HEK293 (cell line): ENCODE results near the gene NFIB.

Experiments used
- CTCF ChIA-PET: fragments of 350-600 bp; formaldehyde crosslinking; extraction: SDS; loops from one replicate; lab custom pipeline; 2021; ENCODE audit warnings: antibody characterized with exemption; lab: Yijun Ruan, JAX
- POLR2A ChIA-PET: fragments of 300-600 bp; formaldehyde crosslinking; extraction: SDS; loops from one replicate; lab custom pipeline; 2020; ENCODE audit warnings: antibody characterized with exemption, inconsistent platforms; lab: Yijun Ruan, JAX
- H3K27ac ChIP-seq: fragments of 200-500 bp; sonication (Bioruptor generic); 2 replicates; pipeline ENCODE4 v1.5.1; 2014; ENCODE audit warnings: low read depth, low read length, control low read depth, inconsistent platforms; ENCODE audit errors: extremely low read depth
- H3K36me3 ChIP-seq, 2 experiments: fragments of 200-500 bp in 1 of 2; sonication (Bioruptor generic) in 1 of 2; 1 replicate in 1 of 2; 2 replicates in 1 of 2; pipeline ENCODE4 v1.5.1; 2014 to 2017; ENCODE audit warnings: inconsistent platforms in 2 of 2, low read length in 2 of 2; ENCODE audit not compliant: control insufficient read depth in 2 of 2, insufficient read depth in 1 of 2
- H3K4me1 ChIP-seq: fragments of 200-500 bp; sonication (Bioruptor generic); 2 replicates; pipeline ENCODE4 v1.5.1; 2014; ENCODE audit warnings: mild to moderate bottlenecking, low read length, inconsistent platforms; ENCODE audit not compliant: control insufficient read depth, insufficient read depth
- H3K4me3 ChIP-seq: 2 replicates; pipeline ENCODE4 v1.5.1; 2011; ENCODE audit warnings: low read depth, mild to moderate bottlenecking, control low read depth, low read length, moderate library complexity
- H3K9me3 ChIP-seq: fragments of 200-500 bp; sonication (Bioruptor generic); 2 replicates; pipeline ENCODE4 v1.5.1; 2014; ENCODE audit warnings: low read depth, low read length, inconsistent platforms; ENCODE audit not compliant: control insufficient read depth, insufficient read depth
- REPIN1 ChIP-seq: fragments of 450-650 bp; formaldehyde crosslinking; IDR thresholded peaks from 2 replicates; pipeline ENCODE4 v1.5.1; 2017; ENCODE audit warnings: missing biosample characterization, missing genetic modification characterization, low read depth
- SCRT1 ChIP-seq: fragments of 450-650 bp; formaldehyde crosslinking; IDR thresholded peaks from 2 replicates; pipeline ENCODE4 v1.5.1; 2016; ENCODE audit warnings: missing biosample characterization, missing genetic modification characterization, borderline replicate concordance
- ZIC2 ChIP-seq: fragments of 450-650 bp; formaldehyde crosslinking; IDR thresholded peaks from 2 replicates; pipeline ENCODE4 v1.5.1; 2016; ENCODE audit warnings: missing biosample characterization, missing genetic modification characterization
- ZNF19 ChIP-seq: fragments of 450-650 bp; formaldehyde crosslinking; IDR thresholded peaks from 2 replicates; pipeline ENCODE4; 2016; ENCODE audit warnings: missing biosample characterization, missing genetic modification characterization, low read depth
- ZNF292 ChIP-seq: fragments of 450-650 bp; formaldehyde crosslinking; IDR thresholded peaks from 2 replicates; pipeline ENCODE4 v1.5.1; 2016; ENCODE audit warnings: low read depth, missing biosample characterization, missing genetic modification characterization, borderline replicate concordance
- ZNF341 ChIP-seq: fragments of 450-650 bp; formaldehyde crosslinking; IDR thresholded peaks from 2 replicates; pipeline ENCODE4; 2016; ENCODE audit warnings: low read depth, missing biosample characterization, missing genetic modification characterization
- ZNF658 ChIP-seq: fragments of 450-650 bp; formaldehyde crosslinking; IDR thresholded peaks from 2 replicates; pipeline ENCODE4; 2016; ENCODE audit warnings: missing biosample characterization, missing genetic modification characterization
- TF ChIP-seq, protein P1 (sequence below): fragments of 450-650 bp; formaldehyde crosslinking; IDR thresholded peaks from 2 replicates; pipeline ENCODE4 v1.5.1; 2017; ENCODE audit warnings: missing biosample characterization, missing genetic modification characterization
- TF ChIP-seq, protein P2 (sequence below): fragments of 450-650 bp; formaldehyde crosslinking; IDR thresholded peaks from 2 replicates; pipeline ENCODE4 v1.5.1; 2016; ENCODE audit warnings: missing biosample characterization, missing genetic modification characterization
- TF ChIP-seq, protein P3 (sequence below): fragments of 450-650 bp; formaldehyde crosslinking; IDR thresholded peaks from 2 replicates; pipeline ENCODE4; 2016; ENCODE audit warnings: missing biosample characterization, missing genetic modification characterization
- TF ChIP-seq, protein P4 (sequence below): fragments of 450-650 bp; formaldehyde crosslinking; IDR thresholded peaks from 2 replicates; pipeline ENCODE4 v1.5.1; 2017; ENCODE audit warnings: missing biosample characterization, missing genetic modification characterization

The NFIB gene

DNA sequence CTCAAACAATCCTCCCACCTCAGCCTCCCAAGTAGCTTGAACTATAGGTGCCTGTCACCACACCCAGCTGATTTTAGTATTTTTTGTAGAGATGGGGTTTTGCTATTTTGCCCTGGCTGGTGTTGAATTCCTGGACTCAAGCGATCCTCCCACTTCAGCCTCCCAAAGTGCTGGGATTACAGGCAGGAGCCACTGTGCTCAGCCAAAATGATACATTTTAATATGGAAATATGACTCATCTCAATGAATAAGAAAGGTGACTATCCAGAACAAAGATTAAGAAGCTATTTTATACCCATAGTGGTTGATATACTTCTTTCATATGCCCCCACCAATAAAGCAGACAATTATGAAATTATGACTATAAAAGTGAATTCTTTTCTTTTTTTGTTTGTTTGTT, 166.2 kb downstream of the NFIB start (continued):
- no peak for TF ChIP-seq ZNF341 (tag by site-specific recombination)
- no peak for TF ChIP-seq SCRT1 (tag by site-specific recombination)
- TF ChIP-seq, protein P1, sequence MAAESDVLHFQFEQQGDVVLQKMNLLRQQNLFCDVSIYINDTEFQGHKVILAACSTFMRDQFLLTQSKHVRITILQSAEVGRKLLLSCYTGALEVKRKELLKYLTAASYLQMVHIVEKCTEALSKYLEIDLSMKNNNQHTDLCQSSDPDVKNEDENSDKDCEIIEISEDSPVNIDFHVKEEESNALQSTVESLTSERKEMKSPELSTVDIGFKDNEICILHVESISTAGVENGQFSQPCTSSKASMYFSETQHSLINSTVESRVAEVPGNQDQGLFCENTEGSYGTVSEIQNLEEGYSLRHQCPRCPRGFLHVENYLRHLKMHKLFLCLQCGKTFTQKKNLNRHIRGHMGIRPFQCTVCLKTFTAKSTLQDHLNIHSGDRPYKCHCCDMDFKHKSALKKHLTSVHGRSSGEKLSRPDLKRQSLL (tag by site-specific recombination) = no peak
- TF ChIP-seq, protein P2, sequence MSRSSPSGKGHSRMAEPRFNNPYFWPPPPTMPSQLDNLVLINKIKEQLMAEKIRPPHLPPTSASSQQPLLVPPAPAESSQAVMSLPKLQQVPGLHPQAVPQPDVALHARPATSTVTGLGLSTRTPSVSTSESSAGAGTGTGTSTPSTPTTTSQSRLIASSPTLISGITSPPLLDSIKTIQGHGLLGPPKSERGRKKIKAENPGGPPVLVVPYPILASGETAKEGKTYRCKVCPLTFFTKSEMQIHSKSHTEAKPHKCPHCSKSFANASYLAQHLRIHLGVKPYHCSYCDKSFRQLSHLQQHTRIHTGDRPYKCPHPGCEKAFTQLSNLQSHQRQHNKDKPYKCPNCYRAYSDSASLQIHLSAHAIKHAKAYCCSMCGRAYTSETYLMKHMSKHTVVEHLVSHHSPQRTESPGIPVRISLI (tag by site-specific recombination) = no peak

DNA sequence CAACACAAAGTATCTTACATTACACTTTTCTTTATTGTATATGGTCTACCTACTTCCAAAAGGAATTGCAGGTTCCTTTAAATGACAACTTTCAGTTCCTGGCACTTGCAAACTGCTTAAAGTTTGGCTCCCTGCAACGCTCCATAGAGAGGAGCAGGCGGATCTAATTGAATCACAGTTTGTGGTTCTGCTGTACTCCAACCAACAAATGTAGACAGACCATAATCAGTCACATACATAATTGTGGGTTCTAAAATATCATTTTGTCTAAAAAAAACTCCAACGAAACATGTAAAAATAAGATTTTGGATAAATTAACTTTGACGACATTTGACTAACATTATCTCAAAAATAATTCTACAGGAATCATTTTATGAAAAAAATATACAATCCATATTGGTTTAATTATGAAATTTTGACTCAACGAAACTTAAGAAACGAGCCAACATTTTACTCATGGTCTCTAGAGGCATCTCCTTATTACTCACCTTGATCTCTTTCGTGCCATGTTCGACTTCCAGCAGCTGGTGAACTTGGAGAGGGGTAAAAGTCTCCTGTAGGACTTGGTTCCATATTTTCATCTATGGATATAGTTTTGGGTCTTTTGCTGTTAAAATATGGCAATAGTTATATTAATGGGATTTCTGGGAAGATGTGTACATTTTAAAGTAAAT, 167.6 kb downstream of the NFIB start:
- Histone ChIP-seq H3K4me1 (no peaks in the 10 kb centered on the region; the same call in 1 of the 2 replicates), H3K4me3 (no peak overlapping the region), H3K36me3 (no peaks in the 10 kb centered on the region), H3K27ac (no peak overlapping the region), H3K9me3 (no peaks in the 10 kb centered on the region)
- ChIA-PET POLR2A (interaction anchor here (0.7 kb wide), 1 partner anchor 8 kb away, joined by 7 read pairs; no protein-coding TSS in a partner anchor), CTCF (no interaction called here)
- TF ChIP-seq ZNF658 (tag by site-specific recombination) = no peak
- TF ChIP-seq, protein P3, sequence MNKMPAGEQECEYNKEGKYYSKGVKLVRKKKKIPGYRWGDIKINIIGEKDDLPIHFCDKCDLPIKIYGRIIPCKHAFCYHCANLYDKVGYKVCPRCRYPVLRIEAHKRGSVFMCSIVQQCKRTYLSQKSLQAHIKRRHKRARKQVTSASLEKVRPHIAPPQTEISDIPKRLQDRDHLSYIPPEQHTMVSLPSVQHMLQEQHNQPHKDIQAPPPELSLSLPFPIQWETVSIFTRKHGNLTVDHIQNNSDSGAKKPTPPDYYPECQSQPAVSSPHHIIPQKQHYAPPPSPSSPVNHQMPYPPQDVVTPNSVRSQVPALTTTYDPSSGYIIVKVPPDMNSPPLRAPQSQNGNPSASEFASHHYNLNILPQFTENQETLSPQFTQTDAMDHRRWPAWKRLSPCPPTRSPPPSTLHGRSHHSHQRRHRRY (tag by site-specific recombination) = no peak
- no peak for TF ChIP-seq ZNF292 (tag by site-specific recombination)

DNA sequence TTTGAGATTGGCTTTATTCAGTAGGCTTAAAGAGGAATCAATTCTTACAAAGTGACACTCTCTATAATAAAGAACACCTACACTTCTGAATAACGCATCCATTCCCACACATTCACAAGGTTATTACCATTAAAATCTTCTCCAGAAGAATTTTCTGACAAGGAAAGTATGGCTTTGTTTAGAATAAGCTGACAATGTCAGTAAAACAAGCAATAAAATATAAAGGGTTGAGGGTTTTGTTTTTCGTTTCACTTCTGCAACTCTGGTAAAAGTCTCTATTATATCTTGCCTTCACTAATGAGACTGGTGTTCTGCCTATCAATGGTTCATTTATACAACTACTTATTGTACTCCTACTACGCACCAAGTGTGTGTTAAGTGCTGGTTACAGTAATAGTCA, 169.7 kb downstream of the NFIB start:
- H3K4me1 ChIP-seq = no peaks in the 10 kb centered on the region
- H3K27ac ChIP-seq = no peak overlapping the region
- ChIA-PET POLR2A (no interaction called here), CTCF (no interaction called here)
- H3K9me3 ChIP-seq = no peaks in the 10 kb centered on the region
- H3K4me3 ChIP-seq = no peak overlapping the region
- TF ChIP-seq REPIN1 = no peak
- TF ChIP-seq, protein P4, sequence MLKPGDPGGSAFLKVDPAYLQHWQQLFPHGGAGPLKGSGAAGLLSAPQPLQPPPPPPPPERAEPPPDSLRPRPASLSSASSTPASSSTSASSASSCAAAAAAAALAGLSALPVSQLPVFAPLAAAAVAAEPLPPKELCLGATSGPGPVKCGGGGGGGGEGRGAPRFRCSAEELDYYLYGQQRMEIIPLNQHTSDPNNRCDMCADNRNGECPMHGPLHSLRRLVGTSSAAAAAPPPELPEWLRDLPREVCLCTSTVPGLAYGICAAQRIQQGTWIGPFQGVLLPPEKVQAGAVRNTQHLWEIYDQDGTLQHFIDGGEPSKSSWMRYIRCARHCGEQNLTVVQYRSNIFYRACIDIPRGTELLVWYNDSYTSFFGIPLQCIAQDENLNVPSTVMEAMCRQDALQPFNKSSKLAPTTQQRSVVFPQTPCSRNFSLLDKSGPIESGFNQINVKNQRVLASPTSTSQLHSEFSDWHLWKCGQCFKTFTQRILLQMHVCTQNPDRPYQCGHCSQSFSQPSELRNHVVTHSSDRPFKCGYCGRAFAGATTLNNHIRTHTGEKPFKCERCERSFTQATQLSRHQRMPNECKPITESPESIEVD = 0 out of 2 replicates have a peak, but pooled peaks have one; percentile 30
- no peaks in the 10 kb centered on the region for H3K36me3 ChIP-seq

DNA sequence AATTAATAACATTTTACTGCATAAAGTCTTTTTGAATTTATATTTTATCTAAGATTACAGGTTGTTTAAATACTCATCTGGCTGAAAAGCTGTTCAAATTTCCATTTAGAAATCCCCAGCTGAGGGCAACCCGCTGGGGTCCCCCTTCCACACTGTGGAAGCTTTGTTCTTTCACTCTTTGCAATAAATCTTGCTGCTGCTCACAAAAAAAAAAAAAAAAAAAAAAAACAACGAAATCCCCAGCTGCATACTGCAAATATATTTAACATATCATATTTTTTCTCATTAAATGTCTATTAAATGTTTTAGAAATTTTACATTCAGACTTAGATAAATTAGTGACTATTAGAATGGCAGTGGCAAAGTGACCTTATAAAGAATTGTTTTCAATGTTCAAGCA, 172.2 kb downstream of the NFIB start:
- H3K27ac ChIP-seq = no peak overlapping the region
- no peaks in the 10 kb centered on the region for H3K36me3 ChIP-seq
- no peaks in the 10 kb centered on the region for H3K9me3 ChIP-seq
- TF ChIP-seq ZIC2 (tag by site-specific recombination) (peak; percentile 35), ZNF19 (tag by site-specific recombination) (no peak)
- CTCF ChIA-PET = interaction anchor here (1.1 kb wide), 1 partner anchor 1050 kb away, joined by 3 read pairs; no protein-coding TSS in a partner anchor
- H3K4me1 ChIP-seq = peaks cover 5% of the 10 kb centered on the region; the same call in 1 of the 2 replicates
- POLR2A ChIA-PET = no interaction called here
- no peak overlapping the region for H3K4me3 ChIP-seq
